H1 (cell line): Measurements from ENCODE around the gene CBFA2T2. TPM values are rescaled to one million over a fixed set of nuclear protein-coding genes. Genes with fewer than 3 reads are reported as not detected.

ENCODE experiments used
- EGR1 ChIP-seq: IDR thresholded peaks from 2 replicates; pipeline ENCODE4 v1.6.1; 2011; ENCODE audit warnings: low read depth, low read length, borderline replicate concordance
- polyA plus RNA-seq, 7 experiments: library from polyadenylated mRNA; depleted of rRNA in 3 of 7; stranded (reverse) in 5 of 7; unstranded in 2 of 7; fragments of >200 nt in 5 of 7; fragments of 200-250 nt in 2 of 7; gene quantifications; 1 replicate in 5 of 7; 2 replicates in 1 of 7; 4 replicates in 1 of 7; pipeline versions ENCODE4 v1.2.1 to v1.2.3, GENCODE V29; 2011 to 2013; ENCODE audit warnings: missing spikeins in 2 of 7, mixed read lengths in 2 of 7
- total RNA-seq: library from RNA; stranded (reverse); fragmentation: NEBNext Ultra II Directional; extraction: Animal tissue kit (Norgen Biotek cat#: 25700); gene quantifications from 2 replicates; pipeline ENCODE4 v1.2.1, GENCODE V29; 2021

CBFA2T2 gene
- total and polyA plus RNA-seq, 2 of the 8 experiments (the other 6 are each of a cell fraction or from before 2014, with no cell fraction given), result 11.6 to 12.9 TPM

DNA sequence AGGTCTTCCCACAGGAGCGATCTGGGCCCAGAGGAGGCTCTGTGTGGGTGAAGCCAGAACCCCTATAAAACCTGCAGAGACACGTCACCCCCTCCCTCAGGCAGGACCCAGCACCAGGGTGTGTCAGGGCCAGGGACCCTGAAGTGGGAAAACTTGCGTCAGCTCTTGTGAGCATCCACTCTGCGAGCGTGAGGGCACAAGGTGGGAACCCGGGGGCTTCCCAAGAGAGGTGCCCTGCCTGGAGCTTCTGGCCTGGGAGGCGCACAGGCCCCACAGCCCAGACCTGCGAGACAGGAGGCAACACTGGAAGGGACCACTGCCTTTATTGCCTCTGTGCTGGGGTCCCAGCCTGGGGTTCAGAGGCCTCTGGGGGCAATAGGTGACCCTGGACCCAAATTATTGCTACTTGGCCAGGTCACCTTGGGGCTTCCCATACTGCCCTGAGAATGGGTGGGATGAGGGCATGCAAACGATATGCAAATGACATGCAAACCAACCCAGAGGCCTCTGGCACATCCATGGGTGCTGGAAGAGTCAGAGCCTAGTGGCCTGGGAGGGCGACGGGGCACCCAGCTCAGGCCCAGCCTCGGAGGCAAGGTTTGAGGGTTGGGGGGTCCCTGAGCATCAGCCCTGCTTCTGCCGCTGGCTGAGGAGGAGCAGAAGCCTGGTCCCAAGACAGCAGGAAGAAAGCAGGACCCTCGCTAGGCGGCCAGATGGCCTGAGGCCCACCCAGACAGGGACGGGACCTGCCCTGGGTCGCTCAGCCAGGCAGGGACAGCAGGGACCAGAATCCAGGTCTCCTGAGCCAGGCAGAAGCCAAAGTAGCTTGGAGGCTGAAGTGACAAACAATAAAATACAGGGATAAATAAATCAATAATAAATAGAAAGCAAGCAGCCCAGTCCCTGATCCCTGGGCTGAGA lies 167.1 kb downstream of the CBFA2T2 start (continued):
- TF ChIP-seq EGR1, result no peak
